Ascending aorta (tissue), 2 donors: ENCODE measurements around the gene EIF4A2. TPM values are rescaled to one million over a fixed set of nuclear protein-coding genes. Genes with fewer than 3 reads are reported as not detected.

Source experiments
- DNase-seq, 2 donors: peaks; one replicate each; pipeline ENCODE4 v3.0.0-alpha.2; 2019; ENCODE audit warnings: low spot score in 2 of 2
- H3K27ac ChIP-seq, 2 donors: fragments of 200-600 bp; sonication (generic); one replicate each; pipeline ENCODE4 v1.5.1; 2016 to 2017; ENCODE audit warnings: mild to moderate bottlenecking in 1 of 2
- H3K27me3 ChIP-seq: fragments of 200-600 bp; sonication (generic); one replicate; pipeline ENCODE4 v1.5.1; 2017
- H3K36me3 ChIP-seq, 2 donors: fragments of 200-600 bp; sonication (generic); one replicate each; pipeline ENCODE4 v1.5.1; 2016
- H3K4me1 ChIP-seq, 2 donors: fragments of 200-600 bp; sonication (generic); one replicate each; pipeline ENCODE4 v1.5.1; 2016 to 2017; ENCODE audit warnings: mild to moderate bottlenecking in 1 of 2
- H3K4me3 ChIP-seq, 2 donors: fragments of 200-600 bp; sonication (generic); one replicate each; pipeline ENCODE4 v1.5.1; 2016 to 2017; ENCODE audit warnings: mild to moderate bottlenecking in 1 of 2
- H3K9me3 ChIP-seq, 2 donors: fragments of 200-600 bp; sonication (generic); one replicate each; pipeline ENCODE4 v1.5.1; 2016
- CTCF ChIP-seq, 3 experiments: fragments of 200-600 bp in 2 of 3; fragments of 450-650 bp in 1 of 3; sonication (generic) in 2 of 3; IDR thresholded peaks; one replicate each; pipeline ENCODE4 v1.5.1; 2016 to 2019; ENCODE audit warnings: antibody characterized with exemption in 3 of 3, mild to moderate bottlenecking in 1 of 3, moderate library complexity in 1 of 3
- intact Hi-C: fragments of 100-400 bp; cut with DNase I; formaldehyde crosslinking; loops from one replicate; pipeline ENCODE4 v1.15.1; 2023
- total RNA-seq: library from RNA; depleted of rRNA; stranded (reverse); fragments of >200 nt; gene quantifications from one replicate; pipeline ENCODE4 v1.1.0, GENCODE V29; 2016

The EIF4A2 gene
- 260 TPM for total RNA-seq

DNA sequence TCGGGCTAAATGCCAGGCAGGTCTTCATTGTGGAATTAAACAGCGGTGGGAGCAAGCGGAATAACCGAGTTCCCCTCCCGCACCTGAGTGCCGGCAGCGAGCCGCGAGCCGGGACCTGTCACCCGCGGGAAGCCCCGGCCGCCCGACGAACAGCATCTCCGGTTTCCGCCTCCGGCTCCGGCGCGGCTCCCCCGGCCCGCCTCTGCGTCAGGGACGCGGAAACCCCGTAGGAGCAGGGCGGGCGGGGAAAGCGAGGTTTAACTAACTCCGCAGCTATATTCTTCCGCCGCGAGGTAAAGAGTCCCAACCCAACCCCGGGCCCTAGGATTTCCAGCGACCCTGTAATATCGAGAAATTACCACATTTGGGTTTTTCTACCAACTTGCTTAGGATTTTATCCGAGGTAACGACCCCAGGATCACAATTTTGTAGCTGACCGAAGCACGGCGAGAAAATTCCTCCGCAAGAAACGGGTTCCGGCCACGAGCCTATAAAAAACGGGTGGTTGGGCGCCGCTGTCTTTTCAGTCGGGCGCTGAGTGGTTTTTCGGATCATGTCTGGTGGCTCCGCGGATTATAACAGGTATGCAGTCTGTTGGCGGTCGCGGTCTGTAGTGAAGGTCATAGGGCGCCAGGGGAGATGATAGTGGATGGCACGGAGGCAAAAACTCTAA, at the start of gene EIF4A2:
TSS of gene EIF4A2 (plus strand) at position 520 of the 673 bp plus-strand sequence. CDS start at position 554, 34 bp downstream.
- peak; percentile 60 to 94 for DNase-seq
- Histone ChIP-seq H3K27me3 (no peaks in the 10 kb centered on the region), H3K9me3 (no peaks in the 10 kb centered on the region), H3K4me3 (peak within 1 kb of the TSS; percentile 88 to 94), H3K27ac (peak within 1 kb of the TSS; percentile 98), H3K36me3 (peaks cover 39 to 42% of the 10 kb centered on the region in 2 donors), H3K4me1 (peaks cover 10 to 30% of the 10 kb centered on the region in 2 donors)
- no peak for TF ChIP-seq CTCF (IDR thresholded peaks at IDR 0.05)
- intact Hi-C loops: loop anchor here (2.0 to 10.0 kb wide), 4 partner anchors 24 to 848 kb away; partner anchors contain the start of genes DNAJB11, RFC4, ST6GAL1 and TRA2B

DNA sequence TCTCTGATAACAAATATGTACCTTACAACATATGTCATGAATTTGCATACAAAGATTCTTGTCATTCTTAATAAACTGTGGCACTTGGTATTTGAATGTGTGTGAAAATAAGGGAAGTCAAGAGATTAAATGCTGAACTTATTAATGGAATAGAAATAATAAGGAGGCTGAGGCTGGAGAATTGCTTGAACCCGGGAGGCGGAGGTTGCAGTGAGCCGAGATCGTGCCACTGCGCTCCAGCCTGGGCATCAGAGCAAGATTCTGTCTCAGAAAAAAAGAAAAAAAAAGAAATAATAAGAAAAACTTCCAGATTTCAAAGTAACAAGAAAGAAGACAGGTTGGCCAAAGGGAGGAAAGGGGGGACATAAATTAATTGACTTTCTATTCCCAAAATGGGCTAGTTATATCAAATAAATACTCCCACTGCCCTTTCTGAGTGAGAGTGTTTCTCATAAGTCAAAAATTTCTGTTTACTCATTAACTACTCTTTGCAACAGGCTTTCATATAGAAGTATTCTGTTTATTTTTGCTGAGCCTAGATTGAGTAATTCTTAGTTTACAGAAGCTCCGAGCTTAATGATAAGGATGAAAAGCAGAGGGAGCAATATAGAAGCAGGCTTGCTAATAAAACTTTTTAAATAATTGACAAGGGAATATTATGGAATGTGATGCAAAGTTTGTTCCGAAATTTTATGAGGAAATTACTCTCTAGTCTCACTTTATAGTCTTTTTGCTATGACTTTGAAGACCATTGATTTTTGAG, 40.6 kb upstream of the EIF4A2 start:
- no peaks in the 10 kb centered on the region for H3K36me3 ChIP-seq
- no peak for DNase-seq
- intact Hi-C loops: no loop called here
- TF ChIP-seq CTCF (IDR thresholded peaks at IDR 0.05): no peak
- no peak overlapping the region for H3K4me3 ChIP-seq
- no peaks in the 10 kb centered on the region for H3K9me3 ChIP-seq
- peaks cover 0 to 4% of the 10 kb centered on the region in 2 donors for H3K4me1 ChIP-seq
- no peak overlapping the region for H3K27ac ChIP-seq
- H3K27me3 ChIP-seq: no peaks in the 10 kb centered on the region

- no peak for TF ChIP-seq CTCF (IDR thresholded peaks at IDR 0.05)
- intact Hi-C loops: no loop called here
- no peaks in the 10 kb centered on the region for H3K36me3 ChIP-seq
- H3K4me1 ChIP-seq: peaks cover 0 to 4% of the 10 kb centered on the region in 2 donors
- no peaks in the 10 kb centered on the region for H3K27me3 ChIP-seq
- DNase-seq: no peak
- H3K27ac ChIP-seq: no peak overlapping the region
- no peaks in the 10 kb centered on the region for H3K9me3 ChIP-seq
- H3K4me3 ChIP-seq: no peak overlapping the region
These were observed 39.7 kb upstream of the EIF4A2 start for GRCh38 chr3:186743666-186744065.

DNA sequence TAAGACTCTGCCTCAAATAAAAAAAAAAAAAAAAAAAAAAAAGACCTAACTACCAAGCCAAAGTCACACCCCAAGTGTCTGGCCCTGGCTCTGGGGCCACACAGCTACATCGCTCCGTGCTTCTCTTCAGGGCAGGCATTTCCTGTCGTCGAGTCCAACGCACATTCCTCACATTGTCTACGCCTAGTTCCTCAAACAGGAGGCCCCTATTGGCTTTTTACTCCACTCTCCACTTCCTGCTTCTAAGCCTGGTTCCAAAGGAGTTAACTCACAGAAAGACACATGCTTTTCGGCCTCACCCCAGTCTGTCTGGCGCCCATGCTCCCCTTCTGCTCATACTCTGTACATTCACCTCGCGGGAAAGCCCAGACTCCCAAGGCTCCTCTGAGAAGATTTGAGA, 37.4 kb upstream of the EIF4A2 start:
- Histone ChIP-seq H3K4me1 (peaks cover 0 to 4% of the 10 kb centered on the region in 2 donors), H3K27me3 (no peaks in the 10 kb centered on the region), H3K4me3 (no peak overlapping the region), H3K27ac (peak overlapping the region; percentile 45 to 51), H3K36me3 (no peaks in the 10 kb centered on the region), H3K9me3 (no peaks in the 10 kb centered on the region)
- no peak for TF ChIP-seq CTCF (IDR thresholded peaks at IDR 0.05)
- peak in 1 of 2 donors; percentile 66 for DNase-seq
- intact Hi-C loops: no loop called here

DNA sequence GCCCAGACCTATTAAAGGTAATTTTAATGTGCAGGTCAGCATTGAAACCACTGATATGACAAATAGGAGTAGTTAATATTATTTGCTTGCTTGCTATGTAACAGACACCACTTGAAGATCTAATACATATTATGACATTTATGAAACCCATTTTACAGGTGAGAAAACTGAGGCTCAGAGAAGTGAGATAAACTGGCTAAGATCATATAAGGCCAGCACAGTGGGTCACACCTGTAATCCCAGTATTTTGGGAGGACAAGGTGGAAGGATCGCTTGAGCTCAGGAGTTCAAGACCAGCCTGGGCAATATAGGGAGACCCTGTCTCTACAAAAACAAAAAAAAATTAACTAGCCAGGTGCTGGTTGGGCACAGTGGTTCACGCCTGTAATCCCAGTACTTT, 33.1 kb upstream of the EIF4A2 start:
- no peak for DNase-seq
- no peak overlapping the region for H3K27ac ChIP-seq
- H3K4me3 ChIP-seq: no peak overlapping the region
- H3K36me3 ChIP-seq: no peaks in the 10 kb centered on the region
- TF ChIP-seq CTCF (IDR thresholded peaks at IDR 0.05): no peak
- peaks cover 0 to 8% of the 10 kb centered on the region in 2 donors for H3K4me1 ChIP-seq
- no peaks in the 10 kb centered on the region for H3K27me3 ChIP-seq
- H3K9me3 ChIP-seq: no peaks in the 10 kb centered on the region
- intact Hi-C loops: no loop called here
